ENCODE results near the gene ABHD6. TPM values are rescaled to one million over a fixed set of nuclear protein-coding genes. Genes with fewer than 3 reads are reported as not detected.
"Not testable (repeated sequence)": the region's sequence is repeated elsewhere in the genome, so short reads cannot be mapped to it uniquely, and the experiment has no call there.

The ABHD6 gene
- total RNA-seq, 1 donor from 2014 or later: 9.2 TPM

DNA sequence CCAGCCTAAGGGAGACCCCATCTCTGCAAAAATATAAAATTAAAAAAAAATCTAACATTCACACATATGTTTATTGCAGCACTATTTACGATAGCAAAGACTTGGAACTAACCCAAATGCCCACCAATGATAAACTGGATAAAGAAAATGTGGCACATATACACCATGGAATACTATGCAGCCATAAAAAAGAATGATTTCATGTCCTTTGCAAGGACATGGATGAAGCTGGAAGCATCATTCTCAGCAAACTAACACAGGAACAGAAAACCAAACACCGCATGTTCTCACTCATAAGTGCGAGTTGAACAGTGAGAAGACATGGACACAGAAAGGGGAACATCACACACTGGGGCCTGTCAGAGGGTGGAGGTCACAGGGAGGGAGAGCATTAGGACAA is 35.8 kb downstream of the ABHD6 start:
- intact Hi-C loops (cut with micrococcal nuclease); H3K4me3 Mint-ChIP-seq; H3K27ac Mint-ChIP-seq; DNase-seq (ENCODE audit: low spot score); H3K27me3 Mint-ChIP-seq (ENCODE audit: insufficient read depth); H3K9me3 Mint-ChIP-seq; H3K4me1 Mint-ChIP-seq (ENCODE audit: low read depth): not testable (repeated sequence)
- peaks cover 26% of the 10 kb centered on the region for H3K36me3 Mint-ChIP-seq (ENCODE audit: low read depth)

DNA sequence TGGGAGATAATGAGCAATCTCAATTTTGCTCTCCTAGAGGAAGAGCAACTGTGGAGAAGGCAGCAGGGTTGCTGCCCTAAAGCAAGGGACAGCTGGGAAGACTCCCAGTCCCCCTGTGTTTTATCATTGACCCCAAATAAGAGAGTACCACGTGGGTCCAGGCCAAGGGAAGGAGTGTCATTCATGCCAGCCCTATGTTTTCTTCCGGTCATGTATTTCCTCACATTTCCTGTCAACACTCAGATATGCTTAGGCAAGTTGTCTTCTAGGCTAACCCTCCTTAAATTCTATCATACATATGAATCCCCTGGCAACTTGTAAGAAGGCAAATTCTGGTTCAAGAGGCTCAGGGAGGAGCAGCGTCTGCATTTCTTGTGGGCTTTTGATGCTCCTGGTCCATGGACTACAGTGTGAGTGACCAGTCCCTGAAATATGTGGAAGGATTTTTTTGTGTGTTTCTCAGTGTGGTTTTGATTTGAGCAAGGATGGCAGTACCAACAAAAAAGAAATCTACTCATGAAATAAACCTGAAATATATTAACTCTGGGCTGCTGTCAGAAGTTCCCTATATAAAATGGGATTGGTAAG is 36.5 kb downstream of the ABHD6 start:
- intact Hi-C loops (cut with micrococcal nuclease): no loop called here
- no peak overlapping the region for H3K4me3 Mint-ChIP-seq
- no peak for DNase-seq (ENCODE audit: low spot score)
- no peaks in the 10 kb centered on the region for H3K9me3 Mint-ChIP-seq
- H3K36me3 Mint-ChIP-seq (ENCODE audit: low read depth): peaks cover 28% of the 10 kb centered on the region
- H3K27ac Mint-ChIP-seq: no peak overlapping the region
- H3K27me3 Mint-ChIP-seq (ENCODE audit: insufficient read depth): no peaks in the 10 kb centered on the region
- H3K4me1 Mint-ChIP-seq (ENCODE audit: low read depth): peaks cover 7% of the 10 kb centered on the region

DNA sequence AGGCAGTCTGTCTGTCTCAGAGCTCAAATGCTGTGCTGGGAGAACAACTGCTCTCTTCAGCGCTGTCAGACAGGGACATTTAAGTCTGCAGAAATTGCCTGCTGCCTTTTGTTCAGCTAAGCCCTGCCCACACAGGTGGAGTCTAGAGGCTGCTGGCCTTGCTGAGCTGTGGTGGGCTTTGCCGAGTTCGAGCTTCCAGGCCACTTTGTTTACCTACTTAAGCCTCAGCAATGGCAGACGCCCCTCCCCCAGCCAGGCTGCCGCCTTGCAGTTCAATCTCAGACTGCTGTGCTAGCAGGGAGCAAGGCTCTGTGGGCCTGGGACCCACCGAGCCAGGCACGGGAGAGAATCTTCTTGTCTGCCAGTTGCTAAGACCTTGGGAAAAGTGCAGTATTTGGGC is 43.5 kb downstream of the ABHD6 start:
- no peak overlapping the region for H3K4me3 Mint-ChIP-seq
- H3K36me3 Mint-ChIP-seq (ENCODE audit: low read depth): peaks cover 22% of the 10 kb centered on the region
- H3K27ac Mint-ChIP-seq: no peak overlapping the region
- H3K27me3 Mint-ChIP-seq (ENCODE audit: insufficient read depth): no peaks in the 10 kb centered on the region
- no peak for DNase-seq (ENCODE audit: low spot score)
- no peaks in the 10 kb centered on the region for H3K9me3 Mint-ChIP-seq
- H3K4me1 Mint-ChIP-seq (ENCODE audit: low read depth): no peaks in the 10 kb centered on the region
- intact Hi-C loops (cut with micrococcal nuclease): no loop called here

DNA sequence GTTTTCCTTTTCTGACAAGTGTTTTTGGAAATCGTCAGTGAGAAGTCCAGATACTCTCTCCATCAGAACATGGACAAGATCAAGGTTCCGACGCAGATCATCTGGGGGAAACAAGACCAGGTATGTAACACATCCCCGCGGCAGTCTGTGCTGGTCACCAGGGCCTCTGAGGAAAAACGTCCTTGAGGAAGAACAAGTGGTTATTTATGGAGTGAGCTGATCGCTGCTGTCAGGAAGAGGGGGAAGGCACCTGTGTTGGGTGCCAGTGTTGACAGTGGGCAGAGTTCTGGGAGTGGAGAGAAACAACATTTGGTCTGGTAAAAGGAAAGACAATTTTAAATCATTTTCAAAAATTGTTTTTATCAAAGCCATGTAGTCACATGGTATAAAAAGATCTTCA is 47.7 kb downstream of the ABHD6 start:
- intact Hi-C loops (cut with micrococcal nuclease): no loop called here
- H3K27me3 Mint-ChIP-seq (ENCODE audit: insufficient read depth): no peaks in the 10 kb centered on the region
- no peaks in the 10 kb centered on the region for H3K9me3 Mint-ChIP-seq
- no peak for DNase-seq (ENCODE audit: low spot score)
- no peak overlapping the region for H3K4me3 Mint-ChIP-seq
- H3K4me1 Mint-ChIP-seq (ENCODE audit: low read depth): no peaks in the 10 kb centered on the region
- H3K27ac Mint-ChIP-seq: no peak overlapping the region
- H3K36me3 Mint-ChIP-seq (ENCODE audit: low read depth): peaks cover 9% of the 10 kb centered on the region

DNA sequence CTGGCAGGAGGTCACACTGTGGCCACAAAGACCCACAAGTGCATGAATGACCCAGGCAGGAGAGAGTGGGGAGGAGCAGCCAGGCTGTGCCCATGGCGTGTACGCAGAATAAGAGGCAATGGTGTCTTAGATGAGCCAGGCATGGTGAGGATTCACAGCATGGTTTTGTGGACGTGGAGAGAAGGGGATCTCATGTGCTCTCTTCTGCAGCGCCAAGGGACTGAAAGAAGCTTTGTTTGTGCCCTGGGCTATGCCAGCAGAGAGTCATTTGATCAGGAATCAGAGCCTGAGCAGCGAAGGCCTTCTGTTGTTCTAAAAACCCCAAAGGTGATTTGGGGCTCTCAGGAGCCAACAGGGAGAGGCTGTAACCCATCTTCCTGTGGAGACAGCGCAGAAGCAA is 49.8 kb downstream of the ABHD6 start:
- no peaks in the 10 kb centered on the region for H3K9me3 Mint-ChIP-seq
- H3K27ac Mint-ChIP-seq: no peak overlapping the region
- H3K27me3 Mint-ChIP-seq (ENCODE audit: insufficient read depth): no peaks in the 10 kb centered on the region
- no peak for DNase-seq (ENCODE audit: low spot score)
- H3K36me3 Mint-ChIP-seq (ENCODE audit: low read depth): peaks cover 5% of the 10 kb centered on the region
- intact Hi-C loops (cut with micrococcal nuclease): no loop called here
- H3K4me3 Mint-ChIP-seq: no peak overlapping the region
- no peaks in the 10 kb centered on the region for H3K4me1 Mint-ChIP-seq (ENCODE audit: low read depth)

DNA sequence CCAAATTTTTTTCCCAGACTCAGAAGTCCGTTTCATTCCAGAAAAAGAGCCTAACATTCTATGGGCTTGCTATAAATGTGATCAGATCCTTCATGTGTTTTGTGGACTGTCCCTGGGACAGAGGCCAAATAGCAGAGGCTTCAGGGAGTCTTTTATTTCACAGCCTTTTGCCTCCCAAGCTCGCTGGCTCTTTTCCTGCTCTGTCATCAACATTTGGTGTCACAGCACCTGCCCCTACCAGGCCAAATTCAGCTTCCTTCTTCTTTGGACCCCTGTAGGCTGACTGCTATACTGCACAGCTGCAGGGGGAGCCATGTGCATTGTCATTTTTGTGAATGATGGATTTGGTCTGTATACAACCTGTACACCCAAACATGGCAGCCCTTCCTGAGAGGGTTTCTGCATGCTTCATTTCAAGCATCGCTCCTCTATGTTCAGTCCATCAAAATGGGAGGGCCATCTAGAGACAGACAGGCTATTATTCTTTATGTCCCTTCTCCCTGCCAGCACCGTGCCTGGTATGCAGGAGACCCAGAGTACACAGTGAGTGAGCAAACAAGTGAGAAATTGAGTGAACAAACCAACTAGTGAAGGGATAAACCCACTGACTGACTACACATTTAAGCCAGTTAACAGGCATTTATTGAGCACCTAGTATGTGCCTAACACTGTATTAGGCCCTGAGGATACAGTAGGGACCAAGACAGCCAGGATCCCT is 50.6 kb downstream of the ABHD6 start:
- Mint-ChIP-seq H3K9me3 (no peaks in the 10 kb centered on the region), H3K4me1 (ENCODE audit: low read depth) (no peaks in the 10 kb centered on the region), H3K4me3 (no peak overlapping the region), H3K27me3 (ENCODE audit: insufficient read depth) (no peaks in the 10 kb centered on the region), H3K36me3 (ENCODE audit: low read depth) (peaks cover 5% of the 10 kb centered on the region), H3K27ac (no peak overlapping the region)
- DNase-seq (ENCODE audit: low spot score): no peak
- intact Hi-C loops (cut with micrococcal nuclease): no loop called here

DNA sequence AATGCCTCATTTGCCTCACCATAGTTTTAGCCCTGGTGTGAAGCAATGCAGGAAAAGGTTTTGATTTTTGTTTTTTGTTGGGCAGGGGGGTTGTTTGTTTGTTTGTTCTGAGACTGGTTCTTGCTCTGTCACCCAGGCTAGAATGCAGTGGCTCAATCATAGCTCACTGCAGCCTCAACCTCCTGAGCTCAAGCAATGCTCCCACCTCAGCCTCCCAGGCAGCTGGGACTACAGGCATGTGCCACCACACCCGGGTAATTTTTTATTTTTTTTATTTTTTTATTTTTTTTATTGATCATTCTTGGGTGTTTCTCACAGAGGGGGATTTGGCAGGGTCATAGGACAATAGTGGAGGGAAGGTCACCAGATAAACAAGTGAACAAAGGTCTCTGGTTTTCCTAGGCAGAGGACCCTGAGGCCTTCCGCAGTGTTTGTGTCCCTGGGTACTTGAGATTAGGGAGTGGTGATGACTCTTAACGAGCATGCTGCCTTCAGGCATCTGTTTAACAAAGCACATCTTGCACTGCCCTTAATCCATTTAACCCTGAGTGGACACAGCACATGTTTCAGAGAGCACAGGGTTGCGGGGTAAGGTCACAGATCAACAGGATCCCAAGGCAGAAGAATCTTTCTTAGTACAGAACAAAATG is 51.5 kb downstream of the ABHD6 start:
- intact Hi-C loops (cut with micrococcal nuclease); DNase-seq (ENCODE audit: low spot score); H3K27me3 Mint-ChIP-seq (ENCODE audit: insufficient read depth); H3K4me1 Mint-ChIP-seq (ENCODE audit: low read depth); H3K4me3 Mint-ChIP-seq; H3K9me3 Mint-ChIP-seq; H3K27ac Mint-ChIP-seq; H3K36me3 Mint-ChIP-seq (ENCODE audit: low read depth): not testable (repeated sequence)

DNA sequence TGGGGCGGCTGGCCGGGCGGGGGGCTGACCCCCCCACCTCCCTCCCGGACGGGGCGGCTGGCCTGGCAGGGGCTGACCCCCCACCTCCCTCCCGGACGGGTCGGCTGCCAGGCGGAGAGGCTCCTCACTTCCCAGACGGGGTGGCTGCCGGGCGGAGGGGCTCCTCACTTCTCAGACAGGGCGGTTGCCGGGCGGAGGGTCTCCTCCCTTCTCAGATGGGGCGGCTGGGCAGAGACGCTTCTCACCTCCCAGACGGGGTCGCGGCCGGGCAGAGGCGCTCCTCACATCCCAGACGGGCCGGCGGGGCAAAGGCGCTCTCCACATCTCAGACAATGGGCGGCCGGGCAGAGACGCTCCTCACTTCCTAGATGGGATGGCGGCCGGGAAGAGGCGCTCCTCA is 52.9 kb downstream of the ABHD6 start:
- H3K9me3 Mint-ChIP-seq; intact Hi-C loops (cut with micrococcal nuclease); H3K27ac Mint-ChIP-seq; H3K36me3 Mint-ChIP-seq (ENCODE audit: low read depth); H3K4me1 Mint-ChIP-seq (ENCODE audit: low read depth); H3K27me3 Mint-ChIP-seq (ENCODE audit: insufficient read depth); H3K4me3 Mint-ChIP-seq; DNase-seq (ENCODE audit: low spot score): not testable (repeated sequence)

DNA sequence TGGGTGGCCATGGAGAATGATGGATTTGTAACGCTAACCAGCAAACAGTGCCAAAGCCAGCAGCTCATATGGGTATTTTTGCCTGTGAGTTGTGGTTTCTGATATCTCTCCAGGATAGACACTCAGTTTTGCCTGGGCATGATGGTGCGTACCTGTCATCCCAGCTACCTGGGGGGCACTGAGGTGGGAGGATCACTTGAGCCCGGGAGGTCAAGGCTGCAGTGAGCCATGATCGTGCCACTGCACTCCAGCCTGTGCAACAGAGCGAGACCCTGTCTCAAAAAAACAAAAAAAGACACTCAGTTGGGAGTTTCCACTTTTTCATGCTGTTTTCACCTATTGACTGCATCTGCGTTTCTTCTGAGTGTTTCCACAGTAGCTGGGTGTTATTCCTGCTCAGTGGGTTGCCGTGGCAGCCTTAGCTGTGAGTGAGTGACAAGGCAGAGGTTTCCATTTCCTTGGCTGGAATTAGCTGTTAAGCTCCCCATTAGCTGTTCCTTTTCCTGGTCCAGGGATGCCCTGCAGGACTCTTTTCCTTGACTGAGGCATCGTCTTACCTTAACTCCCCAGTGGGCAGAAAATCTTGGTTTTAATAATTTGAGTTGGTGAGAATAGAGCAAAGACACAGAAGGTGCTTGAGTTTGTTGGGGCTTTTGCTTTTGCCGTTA is 54.2 kb downstream of the ABHD6 start:
- intact Hi-C loops (cut with micrococcal nuclease): no loop called here
- H3K9me3 Mint-ChIP-seq: no peaks in the 10 kb centered on the region
- no peak for DNase-seq (ENCODE audit: low spot score)
- no peaks in the 10 kb centered on the region for H3K4me1 Mint-ChIP-seq (ENCODE audit: low read depth)
- no peak overlapping the region for H3K4me3 Mint-ChIP-seq
- no peaks in the 10 kb centered on the region for H3K27me3 Mint-ChIP-seq (ENCODE audit: insufficient read depth)
- H3K36me3 Mint-ChIP-seq (ENCODE audit: low read depth): no peaks in the 10 kb centered on the region
- no peak overlapping the region for H3K27ac Mint-ChIP-seq

DNA sequence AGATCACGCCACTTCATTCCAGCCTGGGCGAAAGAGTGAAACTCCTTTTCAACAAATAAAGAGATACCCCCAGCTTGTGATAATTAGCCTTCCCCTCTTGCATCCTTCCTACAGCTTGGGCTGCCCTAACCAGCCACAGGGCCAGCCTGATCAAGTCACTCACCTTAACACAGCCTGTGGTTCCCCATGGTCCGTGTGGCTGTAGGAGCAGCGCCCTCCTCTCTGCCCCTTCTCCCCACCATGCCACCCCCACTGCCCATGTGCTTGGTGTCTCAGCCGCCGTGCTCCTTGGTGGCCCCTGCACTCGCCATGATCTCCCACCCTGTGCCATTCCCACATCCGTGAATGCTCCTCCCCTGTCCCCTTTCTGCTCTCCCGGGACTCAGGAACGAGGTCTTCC is 55.3 kb downstream of the ABHD6 start:
- DNase-seq (ENCODE audit: low spot score): no peak

DNA sequence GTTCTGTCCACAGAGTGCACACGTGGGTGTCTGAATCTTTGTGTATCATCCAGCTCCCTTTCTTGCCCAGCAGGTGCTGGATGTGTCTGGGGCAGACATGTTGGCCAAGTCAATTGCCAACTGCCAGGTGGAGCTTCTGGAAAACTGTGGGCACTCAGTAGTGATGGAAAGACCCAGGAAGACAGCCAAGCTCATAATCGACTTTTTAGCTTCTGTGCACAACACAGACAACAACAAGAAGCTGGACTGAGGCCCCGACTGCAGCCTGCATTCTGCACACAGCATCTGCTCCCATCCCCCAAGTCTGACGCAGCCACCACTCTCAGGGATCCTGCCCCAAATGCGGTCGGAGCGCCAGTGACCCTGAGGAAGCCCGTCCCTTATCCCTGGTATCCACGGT is 55.9 kb downstream of the ABHD6 start:
- H3K4me3 Mint-ChIP-seq: no peak overlapping the region
- H3K4me1 Mint-ChIP-seq (ENCODE audit: low read depth): no peaks in the 10 kb centered on the region
- intact Hi-C loops (cut with micrococcal nuclease): no loop called here
- DNase-seq (ENCODE audit: low spot score): no peak
- no peak overlapping the region for H3K27ac Mint-ChIP-seq
- no peaks in the 10 kb centered on the region for H3K36me3 Mint-ChIP-seq (ENCODE audit: low read depth)
- peaks cover 3% of the 10 kb centered on the region for H3K27me3 Mint-ChIP-seq (ENCODE audit: insufficient read depth)
- no peaks in the 10 kb centered on the region for H3K9me3 Mint-ChIP-seq

More for the DNA sequence above, 55.3 kb downstream of the ABHD6 start:
- Mint-ChIP-seq H3K9me3 (no peaks in the 10 kb centered on the region), H3K4me3 (no peak overlapping the region), H3K27me3 (ENCODE audit: insufficient read depth) (no peaks in the 10 kb centered on the region), H3K27ac (no peak overlapping the region), H3K4me1 (ENCODE audit: low read depth) (no peaks in the 10 kb centered on the region), H3K36me3 (ENCODE audit: low read depth) (no peaks in the 10 kb centered on the region)
- intact Hi-C loops (cut with micrococcal nuclease): no loop called here

DNA sequence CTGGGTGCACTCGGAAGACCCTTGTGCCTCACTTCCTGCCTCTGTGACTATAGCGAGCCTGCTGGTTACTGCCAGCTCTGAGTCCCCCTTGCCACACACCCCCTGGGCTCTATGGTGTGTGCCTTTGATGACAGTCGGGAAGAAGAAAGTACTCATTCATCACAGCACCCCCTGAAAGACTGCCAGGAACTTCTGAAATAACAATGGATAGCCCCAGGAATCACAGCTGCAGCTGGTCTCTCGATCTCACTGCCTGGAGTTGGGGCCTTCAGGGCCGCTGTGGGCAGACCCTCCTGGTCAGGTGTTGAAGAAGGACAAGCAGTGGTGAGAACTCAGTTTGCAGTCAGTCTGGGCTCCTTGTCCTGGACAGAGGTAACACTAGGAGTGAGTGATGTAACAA is 58.7 kb downstream of the ABHD6 start:
- H3K4me3 Mint-ChIP-seq: no peak overlapping the region
- intact Hi-C loops (cut with micrococcal nuclease): no loop called here
- H3K9me3 Mint-ChIP-seq: peaks cover 1% of the 10 kb centered on the region
- no peak for DNase-seq (ENCODE audit: low spot score)
- H3K27me3 Mint-ChIP-seq (ENCODE audit: insufficient read depth): peaks cover 13% of the 10 kb centered on the region
- H3K27ac Mint-ChIP-seq: no peak overlapping the region
- H3K36me3 Mint-ChIP-seq (ENCODE audit: low read depth): no peaks in the 10 kb centered on the region
- H3K4me1 Mint-ChIP-seq (ENCODE audit: low read depth): no peaks in the 10 kb centered on the region

DNA sequence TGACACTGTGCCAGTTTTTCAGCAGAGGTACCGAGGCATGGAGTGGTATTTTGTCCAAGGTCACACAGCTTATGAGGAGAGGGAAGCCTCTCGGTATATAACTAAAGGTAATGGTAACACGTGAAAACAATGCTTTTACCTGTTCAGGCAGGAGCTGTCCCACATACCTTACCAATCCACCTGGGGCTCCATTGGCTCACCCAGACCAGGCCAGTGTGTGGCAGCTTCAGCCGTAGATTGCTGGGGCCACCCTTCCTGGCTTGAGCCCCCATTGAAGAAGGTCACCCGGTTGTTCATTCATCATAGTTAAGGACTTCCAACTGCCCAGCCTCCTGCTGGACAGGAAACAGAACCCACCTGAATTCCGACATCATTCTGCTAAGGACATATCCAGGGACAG is 59.3 kb downstream of the ABHD6 start:
- Mint-ChIP-seq H3K4me3 (no peak overlapping the region), H3K27ac (no peak overlapping the region), H3K27me3 (ENCODE audit: insufficient read depth) (peaks cover 19% of the 10 kb centered on the region), H3K4me1 (ENCODE audit: low read depth) (no peaks in the 10 kb centered on the region), H3K9me3 (peaks cover 7% of the 10 kb centered on the region), H3K36me3 (ENCODE audit: low read depth) (no peaks in the 10 kb centered on the region)
- intact Hi-C loops (cut with micrococcal nuclease): no loop called here
- no peak for DNase-seq (ENCODE audit: low spot score)

All from activated T-helper 1 cell treated with anti-CD3 and anti-CD28 coated beads, Interleukin-12 subunit alpha, Interleukin-12 subunit beta, Interleukin-2, Interleukin-4 antibody, amounts not matched to agents 30 ng/mL and 10 ng/mL and 1 ng/mL, durations not matched to agents 14 hours and 24 hours and 36 hours (primary cell).